ENCODE data around the gene NCOR2. TPM values are rescaled to one million over a fixed set of nuclear protein-coding genes. Genes with fewer than 3 reads are reported as not detected.

NCOR2 gene
- total and polyA plus RNA-seq, 2 of the 8 experiments (the other 6 are each of a cell fraction or from before 2014, with no cell fraction given): 14.8 to 275 TPM

DNA sequence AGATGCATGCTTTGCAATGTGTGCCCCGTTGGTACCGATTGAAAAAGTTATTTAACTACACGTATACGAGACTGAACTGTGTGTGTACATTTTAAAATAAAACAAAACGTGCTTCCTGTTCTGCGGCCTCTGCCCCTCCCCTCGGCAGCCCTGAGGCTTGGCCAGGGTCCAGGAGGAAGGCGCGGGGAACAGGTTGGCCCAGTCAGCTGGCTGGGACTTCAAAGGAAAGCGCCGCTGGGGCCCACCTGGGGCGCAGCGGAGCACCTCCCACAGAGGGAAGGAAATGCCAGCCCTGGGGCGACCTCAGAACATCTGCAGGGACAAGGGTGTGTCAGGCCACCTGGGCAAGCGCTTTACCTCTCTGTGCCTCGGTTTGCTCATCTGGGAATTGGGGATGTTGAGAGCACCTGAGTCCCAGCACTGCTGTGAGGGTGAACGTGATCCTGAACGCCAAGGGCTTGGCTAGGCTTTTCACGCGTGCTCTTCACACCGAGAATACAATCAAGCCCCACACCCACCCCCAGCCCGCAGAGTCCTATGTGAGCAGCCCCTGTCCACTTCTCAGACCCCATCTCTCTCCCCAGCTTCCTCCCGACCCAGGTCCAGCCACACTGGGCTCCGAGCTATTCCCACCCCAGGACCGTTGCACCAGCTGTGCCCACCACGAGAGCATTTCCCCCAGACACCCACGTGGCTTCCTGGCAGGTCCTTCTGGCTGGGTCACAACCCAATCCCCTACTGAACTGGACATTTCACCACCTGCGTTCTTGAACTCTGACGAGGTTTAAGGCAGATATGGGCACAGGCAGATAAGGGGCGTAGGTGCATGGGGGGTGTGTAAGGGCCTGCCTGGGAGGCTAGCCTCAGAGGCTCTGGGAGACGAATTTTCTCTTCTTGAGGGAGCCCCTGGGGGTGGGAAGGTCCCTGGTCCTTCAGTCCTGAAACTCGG lies 41.9 kb upstream of the NCOR2 start:
- no peak overlapping the region for H3K4ac ChIP-seq (replicated peaks; ENCODE audit: insufficient read length, low read depth, low read length)
- H4K91ac ChIP-seq (replicated peaks; ENCODE audit: insufficient read length, low read length): peak overlapping the region; percentile 8
- TF ChIP-seq KDM1A (IDR thresholded peaks at IDR 0.05; ENCODE audit: borderline replicate concordance, low read length) (peak; percentile 85; the same call in 1 of the 2 replicates), BRCA1 (IDR thresholded peaks at IDR 0.05; ENCODE audit: low read depth, low read length) (no peak), SP4 (IDR thresholded peaks at IDR 0.05; ENCODE audit: low read length) (no peak), TCF12 (IDR thresholded peaks at IDR 0.05; ENCODE audit: low read depth, low read length) (0 out of 2 replicates have a peak, but pooled peaks have one; percentile 26)
- TF ChIP-seq, protein P1, sequence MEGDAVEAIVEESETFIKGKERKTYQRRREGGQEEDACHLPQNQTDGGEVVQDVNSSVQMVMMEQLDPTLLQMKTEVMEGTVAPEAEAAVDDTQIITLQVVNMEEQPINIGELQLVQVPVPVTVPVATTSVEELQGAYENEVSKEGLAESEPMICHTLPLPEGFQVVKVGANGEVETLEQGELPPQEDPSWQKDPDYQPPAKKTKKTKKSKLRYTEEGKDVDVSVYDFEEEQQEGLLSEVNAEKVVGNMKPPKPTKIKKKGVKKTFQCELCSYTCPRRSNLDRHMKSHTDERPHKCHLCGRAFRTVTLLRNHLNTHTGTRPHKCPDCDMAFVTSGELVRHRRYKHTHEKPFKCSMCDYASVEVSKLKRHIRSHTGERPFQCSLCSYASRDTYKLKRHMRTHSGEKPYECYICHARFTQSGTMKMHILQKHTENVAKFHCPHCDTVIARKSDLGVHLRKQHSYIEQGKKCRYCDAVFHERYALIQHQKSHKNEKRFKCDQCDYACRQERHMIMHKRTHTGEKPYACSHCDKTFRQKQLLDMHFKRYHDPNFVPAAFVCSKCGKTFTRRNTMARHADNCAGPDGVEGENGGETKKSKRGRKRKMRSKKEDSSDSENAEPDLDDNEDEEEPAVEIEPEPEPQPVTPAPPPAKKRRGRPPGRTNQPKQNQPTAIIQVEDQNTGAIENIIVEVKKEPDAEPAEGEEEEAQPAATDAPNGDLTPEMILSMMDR (IDR thresholded peaks at IDR 0.05; ENCODE audit: control extremely low read depth in 1 of 3, insufficient read depth in 1 of 3, low read depth in 1 of 3, low read length in 3 of 3): no peak
- no peaks in the 10 kb centered on the region for H3K79me2 ChIP-seq (ENCODE audit: control insufficient read depth in 1 of 2, insufficient read depth in 2 of 2, low read length in 2 of 2)
- H3K23ac ChIP-seq (ENCODE audit: insufficient read length): no peak overlapping the region
- H2BK15ac ChIP-seq (ENCODE audit: low read length): no peak overlapping the region
- H4K20me1 ChIP-seq (replicated peaks in 1 of 2; ENCODE audit: control insufficient read depth in 1 of 2, insufficient read depth in 2 of 2, low read length in 2 of 2): no peaks in the 10 kb centered on the region
- H4K5ac ChIP-seq (ENCODE audit: insufficient read length, low read depth, low read length): no peak overlapping the region
- DNase-seq (ENCODE audit: low read depth in 1 of 2, low spot score in 2 of 2) (no peak), FAIRE-seq (no peak)
- H4K8ac ChIP-seq (ENCODE audit: extremely low read depth, insufficient read depth, low read length): no peak overlapping the region
- H3K4me1 ChIP-seq (replicated peaks in 1 of 4; ENCODE audit: control insufficient read depth in 3 of 4, insufficient read depth in 4 of 4, low read length in 3 of 4): peaks cover 0 to 9% (median 5%) of the 10 kb centered on the region in 4 experiments; a peak in 5 of 7 replicates
- no peak overlapping the region for H2AK5ac ChIP-seq (ENCODE audit: low read depth, low read length)
- no peak overlapping the region for H3K9ac ChIP-seq (replicated peaks in 1 of 4; ENCODE audit: extremely low read depth in 1 of 4, low read depth in 3 of 4, low read length in 3 of 4)
- H2BK20ac ChIP-seq (ENCODE audit: low read length): no peak overlapping the region
- H3K56ac ChIP-seq (replicated peaks; ENCODE audit: insufficient read length, low read depth, low read length): no peak overlapping the region
- no peak overlapping the region for H2AFZ ChIP-seq (ENCODE audit: low read length)
- no peak overlapping the region for H3K27ac ChIP-seq (ENCODE audit: low read depth, low read length)
- no peaks in the 10 kb centered on the region for H3K9me3 ChIP-seq (ENCODE audit: insufficient read depth in 2 of 2, low read depth in 1 of 2, low read length in 1 of 2)
- H3K18ac ChIP-seq (ENCODE audit: extremely low read depth, low read length): no peak overlapping the region
- no peak overlapping the region for H3K4me3 ChIP-seq (ENCODE audit: extremely low read depth in 1 of 4, insufficient read depth in 2 of 4, low read depth in 3 of 4, low read length in 4 of 4)
- H3K36me3 ChIP-seq (ENCODE audit: control insufficient read depth in 2 of 4, insufficient read depth in 4 of 4, low read length in 3 of 4): no peaks in the 10 kb centered on the region
- H2BK12ac ChIP-seq (ENCODE audit: low read depth, low read length): no peak overlapping the region
- H3K27me3 ChIP-seq (replicated peaks in 1 of 4; ENCODE audit: control insufficient read depth in 3 of 4, extremely low read depth in 1 of 4, insufficient read depth in 3 of 4, low read length in 3 of 4): 0 out of 7 replicates have a peak, but pooled peaks cover 0 to 2% (median 0%) of the 10 kb centered on the region in 4 experiments
- H3K4me2 ChIP-seq (ENCODE audit: insufficient read depth in 1 of 2, low read depth in 2 of 2, low read length in 2 of 2): no peak overlapping the region
- H3K14ac ChIP-seq (ENCODE audit: insufficient read length): no peak overlapping the region
- ChIA-PET CTCF (ENCODE audit: partially characterized antibody) (interaction anchor here (0.6 to 2.0 kb wide), 2 partner anchors 10 to 139 kb away, joined by 3 to 4 read pairs; no protein-coding TSS in a partner anchor), POLR2A (ENCODE audit: partially characterized antibody) (no interaction called here)
- no peaks in the 10 kb centered on the region for H3K23me2 ChIP-seq (ENCODE audit: low read depth, low read length)
- H2BK120ac ChIP-seq (replicated peaks; ENCODE audit: low read depth, low read length): no peak overlapping the region
- WGBS, 2 experiments (ENCODE audit: extremely low coverage in 1 of 2, insufficient coverage in 1 of 2, insufficient read length in 1 of 2, insufficient replicate concordance in 2 of 2, low coverage in 1 of 2, low lambda C conversion rate in 2 of 2, missing lambda C conversion rate in 1 of 2): 77% methylated on average over 32 of the region's 32 CpGs; no CpG with 5 or more reads in 1 of the 2 experiments
- no peaks in the 10 kb centered on the region for H3K79me1 ChIP-seq (ENCODE audit: low read depth, low read length)
- no peak overlapping the region for H2BK5ac ChIP-seq (ENCODE audit: low read depth, low read length)

Measured in H1 (cell line).